Activated CD4-positive, alpha-beta T cell treated with anti-CD3 and anti-CD28 coated beads, Interleukin-2, amount 50 U/mL, for 48 hours (primary cell): ENCODE results near the gene ARRDC5.
A peak's percentile ranks its signal among the peaks of the same experiment; 100 is the strongest.
"Not testable (repeated sequence)": the region's sequence is repeated elsewhere in the genome, so short reads cannot be mapped to it uniquely, and the experiment has no call there.

ENCODE experiments used
- DNase-seq, 2 experiments: peaks; one replicate each; pipeline ENCODE4 v3.0.0-alpha.2; 2020

ARRDC5 gene

DNA sequence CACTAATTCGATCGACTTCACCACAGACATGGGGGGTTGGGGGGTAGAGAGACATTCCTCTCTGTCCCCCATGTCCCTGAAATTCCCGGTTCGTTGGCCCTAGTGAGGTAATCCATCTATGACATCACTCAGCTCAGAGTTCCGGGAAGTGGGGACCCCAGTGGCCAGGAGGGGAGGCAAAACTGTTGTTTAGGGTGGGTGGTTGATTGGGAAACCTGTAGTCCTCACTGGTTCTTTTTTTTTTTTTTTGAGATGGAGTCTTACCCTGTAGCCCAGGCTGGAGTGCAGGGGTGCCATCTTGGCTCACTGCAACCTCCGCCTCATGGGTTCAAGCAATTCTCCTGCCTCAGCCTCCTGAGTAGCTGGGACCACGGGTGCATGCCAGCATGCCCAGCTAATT lies at the start of gene ARRDC5:
Gene ARRDC5, minus strand, starts transcription at position 101 of the 400 bp plus-strand sequence. Its CDS starts 71 bp downstream, at position 30.
- DNase-seq: no peak

GRCh38 chr19:4951656-4952055 lies 49.0 kb upstream of the ARRDC5 start:
- no peak for DNase-seq

DNA sequence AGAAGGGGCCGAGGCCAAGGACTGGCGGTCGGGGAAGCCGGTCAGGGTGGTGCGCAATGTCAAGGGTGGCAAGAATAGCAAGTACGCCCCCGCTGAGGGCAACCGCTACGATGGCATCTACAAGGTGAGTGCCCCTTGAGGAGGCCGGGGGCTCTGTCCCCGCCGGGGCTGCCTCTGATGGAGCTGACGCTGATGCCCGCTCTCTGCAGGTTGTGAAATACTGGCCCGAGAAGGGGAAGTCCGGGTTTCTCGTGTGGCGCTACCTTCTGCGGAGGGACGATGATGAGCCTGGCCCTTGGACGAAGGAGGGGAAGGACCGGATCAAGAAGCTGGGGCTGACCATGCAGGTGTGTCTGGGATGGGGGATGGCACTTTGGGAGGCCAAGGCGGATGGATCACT lies 48.0 kb upstream of the ARRDC5 start:
- DNase-seq: not testable (repeated sequence)

GRCh38 chr19:4941638-4942169 lies 39.0 kb upstream of the ARRDC5 start:
- DNase-seq: not testable (repeated sequence)

GRCh38 chr19:4939466-4939865 lies 36.8 kb upstream of the ARRDC5 start:
- no peak for DNase-seq

- not testable (repeated sequence) for DNase-seq
Observed at GRCh38 chr19:4938461-4938860, 35.8 kb upstream of the ARRDC5 start.

DNA sequence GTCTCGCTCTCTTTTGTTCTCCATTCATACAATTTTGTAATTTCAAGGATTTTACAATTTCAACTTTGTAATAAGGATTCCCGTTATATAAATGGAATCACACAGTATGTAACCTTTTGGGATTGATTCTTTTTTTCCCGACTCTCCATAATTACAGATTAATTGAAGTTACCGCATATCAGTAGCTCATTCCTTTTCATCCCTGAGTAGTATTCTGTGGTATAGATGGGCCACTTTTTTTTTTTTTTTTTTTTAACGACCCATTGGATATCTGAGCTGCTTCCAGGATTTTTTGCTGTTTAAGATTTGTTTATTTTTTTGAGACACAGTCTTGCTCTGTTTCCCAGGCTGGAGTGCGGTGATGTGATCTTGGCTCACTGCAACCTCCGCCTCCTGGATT lies 34.4 kb upstream of the ARRDC5 start:
- DNase-seq: no peak

- no peak for DNase-seq
Observed at GRCh38 chr19:4935444-4935843, 32.7 kb upstream of the ARRDC5 start.

DNA sequence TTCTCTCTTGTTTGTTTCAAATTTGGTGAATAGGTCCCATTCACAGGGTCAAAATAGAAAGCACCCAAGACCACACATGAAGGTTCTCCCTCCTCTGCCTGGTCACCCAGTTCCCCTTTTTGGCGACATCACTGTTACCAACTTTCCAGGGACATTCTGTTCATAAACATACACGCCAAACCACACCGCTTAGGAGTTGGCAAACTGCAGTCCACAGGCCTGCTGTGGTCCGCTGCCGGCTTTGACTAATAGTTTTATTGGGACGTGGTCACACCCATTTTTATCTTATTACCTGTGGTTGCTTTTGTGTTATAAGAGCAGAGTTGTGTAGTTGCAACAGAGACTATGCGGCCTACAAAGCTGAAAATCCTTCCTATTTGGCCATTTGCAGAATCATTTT lies 30.8 kb upstream of the ARRDC5 start:
- no peak for DNase-seq

DNA sequence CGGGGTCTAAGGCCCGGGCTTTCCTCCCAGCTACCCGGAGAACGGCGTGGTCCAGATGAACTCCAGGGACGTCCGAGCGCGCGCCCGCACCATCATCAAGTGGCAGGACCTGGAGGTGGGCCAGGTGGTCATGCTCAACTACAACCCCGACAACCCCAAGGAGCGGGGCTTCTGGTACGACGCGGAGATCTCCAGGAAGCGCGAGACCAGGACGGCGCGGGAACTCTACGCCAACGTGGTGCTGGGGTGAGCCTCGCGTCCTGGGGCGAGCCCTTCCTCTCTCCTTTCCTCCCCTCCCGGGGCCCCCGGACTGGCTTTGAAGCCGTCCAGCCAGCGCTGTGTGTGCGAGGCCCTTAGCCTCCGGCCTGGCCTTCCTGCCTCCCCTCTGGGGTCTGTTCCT lies 30.0 kb upstream of the ARRDC5 start:
- DNase-seq: no peak

GRCh38 chr19:4930664-4931063 lies 28.0 kb upstream of the ARRDC5 start:
- peak in 1 of 2 experiments; percentile 27 for DNase-seq

DNA sequence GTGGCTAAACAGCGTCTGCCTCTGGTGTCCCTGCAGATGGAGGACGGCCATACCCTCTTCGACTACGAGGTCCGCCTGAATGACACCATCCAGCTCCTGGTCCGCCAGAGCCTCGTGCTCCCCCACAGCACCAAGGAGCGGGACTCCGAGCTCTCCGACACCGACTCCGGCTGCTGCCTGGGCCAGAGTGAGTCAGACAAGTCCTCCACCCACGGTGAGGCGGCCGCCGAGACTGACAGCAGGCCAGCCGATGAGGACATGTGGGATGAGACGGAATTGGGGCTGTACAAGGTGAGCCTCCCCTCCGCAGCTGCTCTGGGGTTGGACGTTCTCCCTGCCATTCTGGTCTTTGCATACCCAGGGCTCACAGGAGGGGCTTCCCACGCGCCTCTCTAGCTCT lies 26.5 kb upstream of the ARRDC5 start:
- DNase-seq: no peak

GRCh38 chr19:4923276-4923747 lies 20.6 kb upstream of the ARRDC5 start:
- DNase-seq: no peak

GRCh38 chr19:4922530-4923275 lies 20.0 kb upstream of the ARRDC5 start:
- DNase-seq: no peak

DNA sequence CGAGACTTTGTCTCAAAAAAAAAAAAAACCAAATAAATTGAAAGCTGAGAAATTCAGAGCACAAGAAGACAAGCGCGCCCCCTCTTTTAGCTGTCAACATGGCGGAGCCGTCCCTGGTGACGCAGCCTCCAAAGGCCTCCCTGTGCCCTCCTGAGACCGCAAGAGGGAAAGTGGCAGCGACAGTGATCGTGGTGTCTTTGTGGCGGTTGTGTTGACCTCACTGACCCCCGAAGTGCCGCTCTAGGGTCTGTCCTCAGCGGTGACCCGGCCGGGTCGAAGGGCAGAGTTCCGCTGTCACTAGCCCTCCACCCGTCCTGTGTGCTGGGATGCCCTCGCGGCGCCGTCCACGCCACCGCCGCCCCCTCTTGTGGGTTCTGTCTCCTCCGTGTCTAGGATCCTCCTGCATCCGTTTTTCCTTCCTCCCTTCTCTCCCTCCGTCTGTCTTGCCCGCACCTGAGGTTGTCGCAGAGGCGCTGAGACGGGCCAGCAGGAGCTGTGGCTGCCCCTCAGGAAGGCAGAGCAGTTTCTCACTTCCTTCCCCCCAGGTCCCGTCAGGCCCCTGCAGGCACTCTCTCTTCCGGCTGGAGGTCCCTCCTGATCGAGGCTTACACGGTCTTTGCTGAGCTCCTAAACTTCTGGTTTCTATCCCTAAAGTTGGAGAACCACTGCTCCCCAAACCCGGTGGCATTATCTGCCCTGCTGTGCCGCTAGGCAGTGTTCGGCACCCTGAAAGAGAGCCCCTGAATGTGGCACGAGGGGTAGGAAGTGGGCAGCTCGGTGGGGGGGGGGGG lies 13.8 kb upstream of the ARRDC5 start:
- DNase-seq: peak; percentile 30 to 33

GRCh38 chr19:4914736-4915501 lies 12.2 kb upstream of the ARRDC5 start:
- DNase-seq: peak; percentile 68 to 75

GRCh38 chr19:4913996-4914735 lies 11.5 kb upstream of the ARRDC5 start:
- peak; percentile 56 to 62 for DNase-seq

GRCh38 chr19:4911786-4912672 lies 9.3 kb upstream of the ARRDC5 start:
- DNase-seq: peak; percentile 74 to 83

DNA sequence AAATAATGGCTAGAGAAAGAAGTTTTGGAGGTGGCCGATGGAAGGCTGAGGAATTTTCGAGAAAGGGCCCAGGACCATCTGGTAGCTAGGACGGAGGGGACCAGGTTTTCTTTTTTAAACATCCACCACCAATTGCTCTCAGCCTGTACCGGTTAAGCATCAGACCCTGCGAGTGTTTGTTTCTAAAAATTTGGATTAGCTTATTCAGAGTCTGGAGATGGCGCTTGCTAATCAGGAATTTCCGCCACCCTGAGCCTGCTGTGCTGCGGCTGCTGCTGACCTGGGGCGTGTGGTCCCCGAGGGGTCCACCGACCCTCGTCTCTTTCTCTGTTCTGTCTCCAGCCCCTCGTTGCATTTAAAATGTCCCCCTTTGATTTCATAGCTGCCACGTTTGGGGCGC lies 8.6 kb upstream of the ARRDC5 start:
- no peak for DNase-seq

- peak; percentile 26 to 42 for DNase-seq
Observed at GRCh38 chr19:4910594-4911281, 8.0 kb upstream of the ARRDC5 start.
